Hepatocyte (in vitro differentiated cells): Measurements from ENCODE around the gene OR9G1. TPM values are rescaled to one million over a fixed set of nuclear protein-coding genes. Genes with fewer than 3 reads are reported as not detected.

Experiments
- DNase-seq: peaks from one replicate; pipeline ENCODE4 v3.0.0-alpha.2; 2016; ENCODE audit warnings: low spot score
- H2AFZ ChIP-seq: fragments of 200-600 bp; sonication (generic); 2 replicates; pipeline ENCODE4 v1.6.0; 2016; ENCODE audit warnings: antibody characterized with exemption, mild to moderate bottlenecking
- H3K27ac ChIP-seq: fragments of 200-600 bp; sonication (generic); 2 replicates; pipeline ENCODE4 v1.5.1; 2016; ENCODE audit warnings: mild to moderate bottlenecking
- H3K27me3 ChIP-seq: fragments of 200-600 bp; sonication (generic); 2 replicates; pipeline ENCODE4 v1.6.1; 2016
- H3K36me3 ChIP-seq: fragments of 200-600 bp; sonication (generic); replicated peaks from 2 replicates; pipeline ENCODE4 v1.5.1; 2016; ENCODE audit warnings: low read depth; ENCODE audit not compliant: insufficient read depth
- H3K4me1 ChIP-seq: fragments of 200-600 bp; sonication (generic); 2 replicates; pipeline ENCODE4 v1.5.1; 2016; ENCODE audit warnings: mild to moderate bottlenecking, moderate library complexity; ENCODE audit not compliant: insufficient read depth
- H3K4me2 ChIP-seq: fragments of 200-600 bp; sonication (generic); 2 replicates; pipeline ENCODE4 v1.6.0; 2016
- H3K4me3 ChIP-seq: fragments of 200-600 bp; sonication (generic); 2 replicates; pipeline ENCODE4 v1.5.1; 2016; ENCODE audit warnings: mild to moderate bottlenecking
- H3K79me2 ChIP-seq: fragments of 200-600 bp; sonication (generic); 2 replicates; pipeline ENCODE4 v1.6.0; 2017; ENCODE audit warnings: mild to moderate bottlenecking
- H3K9me2 ChIP-seq: fragments of 200-600 bp; sonication (generic); replicated peaks from 2 replicates; pipeline ENCODE4 v1.6.0; 2017; ENCODE audit warnings: mild to moderate bottlenecking; ENCODE audit not compliant: insufficient read depth
- H3K9me3 ChIP-seq: fragments of 200-600 bp; sonication (generic); 2 replicates; pipeline ENCODE4 v1.5.1; 2016; ENCODE audit warnings: low read depth, mild to moderate bottlenecking
- H4K20me1 ChIP-seq: fragments of 200-600 bp; sonication (generic); 2 replicates; pipeline ENCODE4 v1.6.0; 2016; ENCODE audit warnings: mild to moderate bottlenecking; ENCODE audit not compliant: insufficient read depth, poor library complexity, severe bottlenecking
- CTCF ChIP-seq: fragments of 200-600 bp; sonication (generic); IDR thresholded peaks from 2 replicates; pipeline ENCODE4 v1.5.1; 2016; ENCODE audit warnings: antibody characterized with exemption, mild to moderate bottlenecking; ENCODE audit not compliant: poor library complexity
- EZH2 ChIP-seq: fragments of 200-600 bp; sonication (generic); IDR thresholded peaks from 2 replicates; pipeline ENCODE4 v1.6.1; 2016; ENCODE audit warnings: antibody characterized with exemption, mild to moderate bottlenecking, borderline replicate concordance
- EZH2phosphoT487 ChIP-seq: fragments of 200-600 bp; sonication (generic); IDR thresholded peaks from one replicate; pipeline ENCODE4 v1.6.1; 2018; ENCODE audit warnings: antibody characterized with exemption, mild to moderate bottlenecking, low read depth, moderate library complexity; ENCODE audit not compliant: unreplicated experiment, severe bottlenecking
- WGBS: methylation state at CpG from one replicate; pipeline ENCODE4 v1.1.6; 2016; ENCODE audit warnings: low lambda C conversion rate; ENCODE audit errors: missing lambda C conversion rate; 5-methylcytosine and 5-hydroxymethylcytosine counted together
- polyA plus RNA-seq: library from polyadenylated mRNA; unstranded; fragments of >200 nt; fragmentation: Nextera tagmentation; extraction: Ambion mirVana; gene quantifications from 2 replicates; pipeline ENCODE4 v1.2.1, GENCODE V29; 2016
- total RNA-seq: library from RNA; depleted of rRNA; stranded (reverse); fragments of >200 nt; gene quantifications from 2 replicates; pipeline ENCODE4 v1.2.3, GENCODE V29; 2014

Gene OR9G1
- total and polyA plus RNA-seq, 2 experiments from 2014 or later: not detected

- Histone ChIP-seq H4K20me1 (no peaks in the 10 kb centered on the region), H3K36me3 (no peaks in the 10 kb centered on the region), H3K4me2 (no peak overlapping the region), H3K79me2 (no peaks in the 10 kb centered on the region), H3K4me1 (no peaks in the 10 kb centered on the region), H3K9me3 (no peaks in the 10 kb centered on the region), H3K27me3 (no peaks in the 10 kb centered on the region), H2AFZ (no peak overlapping the region), H3K9me2 (no peaks in the 10 kb centered on the region), H3K4me3 (no peak overlapping the region), H3K27ac (no peak overlapping the region)
- DNase-seq: no peak
- WGBS: 75% methylated on average over 6 of the region's 6 CpGs
- no peak for TF ChIP-seq CTCF
- TF ChIP-seq EZH2phosphoT487: no peak
- no peak for TF ChIP-seq EZH2
These were observed 17.5 kb downstream of the OR9G1 start for GRCh38 chr11:56716379-56716854.

GRCh38 chr11:56720513-56720912 is 21.6 kb downstream of the OR9G1 start:
- Histone ChIP-seq H3K36me3 (no peaks in the 10 kb centered on the region), H3K4me3 (no peak overlapping the region), H2AFZ (no peak overlapping the region), H3K4me1 (no peaks in the 10 kb centered on the region), H3K9me2 (no peaks in the 10 kb centered on the region), H4K20me1 (no peaks in the 10 kb centered on the region), H3K27me3 (no peaks in the 10 kb centered on the region), H3K79me2 (no peaks in the 10 kb centered on the region), H3K9me3 (no peaks in the 10 kb centered on the region), H3K4me2 (no peak overlapping the region), H3K27ac (no peak overlapping the region)
- TF ChIP-seq EZH2 (no peak), EZH2phosphoT487 (no peak), CTCF (no peak)
- WGBS: 78% methylated on average over 4 of the region's 4 CpGs
- DNase-seq: no peak

GRCh38 chr11:56740107-56740506 is 41.2 kb downstream of the OR9G1 start:
- no peak overlapping the region for H3K27ac ChIP-seq
- no peaks in the 10 kb centered on the region for H3K9me2 ChIP-seq
- no peak for DNase-seq
- no peaks in the 10 kb centered on the region for H3K36me3 ChIP-seq
- no peaks in the 10 kb centered on the region for H3K4me1 ChIP-seq
- no peak overlapping the region for H3K4me3 ChIP-seq
- H4K20me1 ChIP-seq: no peaks in the 10 kb centered on the region
- no peak overlapping the region for H2AFZ ChIP-seq
- WGBS: 90% methylated on average over 3 of the region's 3 CpGs
- H3K27me3 ChIP-seq: no peaks in the 10 kb centered on the region
- TF ChIP-seq CTCF (no peak), EZH2 (no peak), EZH2phosphoT487 (no peak)
- no peaks in the 10 kb centered on the region for H3K9me3 ChIP-seq
- H3K79me2 ChIP-seq: no peaks in the 10 kb centered on the region
- no peak overlapping the region for H3K4me2 ChIP-seq

GRCh38 chr11:56740886-56741285 is 42.0 kb downstream of the OR9G1 start:
- Histone ChIP-seq H3K4me1 (no peaks in the 10 kb centered on the region), H3K4me3 (no peak overlapping the region), H3K9me3 (no peaks in the 10 kb centered on the region), H4K20me1 (no peaks in the 10 kb centered on the region), H3K9me2 (no peaks in the 10 kb centered on the region), H3K36me3 (no peaks in the 10 kb centered on the region), H3K27ac (no peak overlapping the region), H3K79me2 (no peaks in the 10 kb centered on the region), H2AFZ (no peak overlapping the region), H3K27me3 (no peaks in the 10 kb centered on the region), H3K4me2 (no peak overlapping the region)
- DNase-seq: no peak
- TF ChIP-seq EZH2 (no peak), CTCF (no peak)
- 87% methylated on average over 4 of the region's 4 CpGs for WGBS
